Activated naive CD8-positive, alpha-beta T cell (primary cell): ENCODE data around the gene ROBO2.

Source experiments
- H3K27ac Mint-ChIP-seq: one replicate; pipeline ENCODE4 v1.8.0; 2021; ENCODE audit warnings: mixed read lengths
- H3K27me3 Mint-ChIP-seq: one replicate; pipeline ENCODE4 v1.8.0; 2021; ENCODE audit warnings: mixed read lengths
- H3K36me3 Mint-ChIP-seq: one replicate; pipeline ENCODE4 v1.8.0; 2021; ENCODE audit warnings: mixed read lengths
- H3K4me1 Mint-ChIP-seq: one replicate; pipeline ENCODE4 v1.8.0; 2021; ENCODE audit warnings: low read depth, mixed read lengths
- H3K4me3 Mint-ChIP-seq: one replicate; pipeline ENCODE4 v1.8.0; 2021; ENCODE audit warnings: mild to moderate bottlenecking, mixed read lengths
- H3K9me3 Mint-ChIP-seq: one replicate; pipeline ENCODE4 v1.8.0; 2021; ENCODE audit warnings: low read depth, mixed read lengths

The ROBO2 gene

GRCh38 chr3:77271711-77272110 lies 231.8 kb downstream of the ROBO2 start:
- Mint-ChIP-seq H3K27me3 (no peaks in the 10 kb centered on the region), H3K27ac (no peak overlapping the region), H3K4me1 (no peaks in the 10 kb centered on the region), H3K4me3 (no peak overlapping the region), H3K9me3 (peaks cover 5% of the 10 kb centered on the region), H3K36me3 (no peaks in the 10 kb centered on the region)

GRCh38 chr3:77279276-77279675 lies 239.4 kb downstream of the ROBO2 start:
- H3K27ac Mint-ChIP-seq: no peak overlapping the region
- H3K27me3 Mint-ChIP-seq: no peaks in the 10 kb centered on the region
- no peaks in the 10 kb centered on the region for H3K9me3 Mint-ChIP-seq
- H3K36me3 Mint-ChIP-seq: no peaks in the 10 kb centered on the region
- no peaks in the 10 kb centered on the region for H3K4me1 Mint-ChIP-seq
- no peak overlapping the region for H3K4me3 Mint-ChIP-seq

- Mint-ChIP-seq H3K9me3 (no peaks in the 10 kb centered on the region), H3K4me3 (no peak overlapping the region), H3K27me3 (no peaks in the 10 kb centered on the region), H3K36me3 (no peaks in the 10 kb centered on the region), H3K4me1 (no peaks in the 10 kb centered on the region), H3K27ac (no peak overlapping the region)
Measured at GRCh38 chr3:77281721-77282120, 241.8 kb downstream of the ROBO2 start.

GRCh38 chr3:77283108-77283507 lies 243.2 kb downstream of the ROBO2 start:
- Mint-ChIP-seq H3K27me3 (no peaks in the 10 kb centered on the region), H3K36me3 (no peaks in the 10 kb centered on the region), H3K4me3 (no peak overlapping the region), H3K27ac (no peak overlapping the region), H3K9me3 (peaks cover 4% of the 10 kb centered on the region), H3K4me1 (no peaks in the 10 kb centered on the region)

- Mint-ChIP-seq H3K4me1 (no peaks in the 10 kb centered on the region), H3K27ac (no peak overlapping the region), H3K9me3 (peaks cover 17% of the 10 kb centered on the region), H3K4me3 (no peak overlapping the region), H3K36me3 (no peaks in the 10 kb centered on the region), H3K27me3 (no peaks in the 10 kb centered on the region)
Measured at GRCh38 chr3:77288348-77288747, 248.4 kb downstream of the ROBO2 start.

- no peaks in the 10 kb centered on the region for H3K27me3 Mint-ChIP-seq
- peaks cover 26% of the 10 kb centered on the region for H3K9me3 Mint-ChIP-seq
- H3K27ac Mint-ChIP-seq: no peak overlapping the region
- no peak overlapping the region for H3K4me3 Mint-ChIP-seq
- H3K36me3 Mint-ChIP-seq: no peaks in the 10 kb centered on the region
- no peaks in the 10 kb centered on the region for H3K4me1 Mint-ChIP-seq
Measured at GRCh38 chr3:77296527-77296926, 256.6 kb downstream of the ROBO2 start.

GRCh38 chr3:77298417-77298816 lies 258.5 kb downstream of the ROBO2 start:
- Mint-ChIP-seq H3K9me3 (peaks cover 18% of the 10 kb centered on the region), H3K27me3 (no peaks in the 10 kb centered on the region), H3K4me3 (no peak overlapping the region), H3K4me1 (no peaks in the 10 kb centered on the region), H3K36me3 (no peaks in the 10 kb centered on the region), H3K27ac (no peak overlapping the region)

- no peak overlapping the region for H3K4me3 Mint-ChIP-seq
Measured at GRCh38 chr3:77303955-77304699, 264.2 kb downstream of the ROBO2 start.

GRCh38 chr3:77304700-77305021 lies 264.8 kb downstream of the ROBO2 start:
- Mint-ChIP-seq H3K9me3 (no peaks in the 10 kb centered on the region), H3K36me3 (no peaks in the 10 kb centered on the region), H3K27me3 (no peaks in the 10 kb centered on the region), H3K4me3 (no peak overlapping the region), H3K27ac (no peak overlapping the region), H3K4me1 (no peaks in the 10 kb centered on the region)

More at GRCh38 chr3:77303955-77304699, 264.2 kb downstream of the ROBO2 start:
- H3K4me1 Mint-ChIP-seq: no peaks in the 10 kb centered on the region
- no peaks in the 10 kb centered on the region for H3K36me3 Mint-ChIP-seq
- no peak overlapping the region for H3K27ac Mint-ChIP-seq
- H3K27me3 Mint-ChIP-seq: no peaks in the 10 kb centered on the region
- H3K9me3 Mint-ChIP-seq: no peaks in the 10 kb centered on the region

GRCh38 chr3:77309460-77309859 lies 269.6 kb downstream of the ROBO2 start:
- Mint-ChIP-seq H3K9me3 (no peaks in the 10 kb centered on the region), H3K36me3 (no peaks in the 10 kb centered on the region), H3K27ac (no peak overlapping the region), H3K27me3 (no peaks in the 10 kb centered on the region), H3K4me3 (no peak overlapping the region), H3K4me1 (no peaks in the 10 kb centered on the region)

- Mint-ChIP-seq H3K9me3 (no peaks in the 10 kb centered on the region), H3K36me3 (no peaks in the 10 kb centered on the region), H3K27me3 (no peaks in the 10 kb centered on the region), H3K4me3 (no peak overlapping the region), H3K27ac (no peak overlapping the region), H3K4me1 (no peaks in the 10 kb centered on the region)
Measured at GRCh38 chr3:77313843-77314242, 273.9 kb downstream of the ROBO2 start.

- H3K4me3 Mint-ChIP-seq: no peak overlapping the region
- H3K9me3 Mint-ChIP-seq: no peaks in the 10 kb centered on the region
- H3K36me3 Mint-ChIP-seq: no peaks in the 10 kb centered on the region
- no peak overlapping the region for H3K27ac Mint-ChIP-seq
- H3K4me1 Mint-ChIP-seq: no peaks in the 10 kb centered on the region
- no peaks in the 10 kb centered on the region for H3K27me3 Mint-ChIP-seq
Measured at GRCh38 chr3:77319711-77320110, 279.8 kb downstream of the ROBO2 start.

- Mint-ChIP-seq H3K27me3 (no peaks in the 10 kb centered on the region), H3K4me3 (no peak overlapping the region), H3K27ac (no peak overlapping the region), H3K9me3 (peaks cover 3% of the 10 kb centered on the region), H3K36me3 (no peaks in the 10 kb centered on the region), H3K4me1 (no peaks in the 10 kb centered on the region)
Measured at GRCh38 chr3:77320514-77320913, 280.6 kb downstream of the ROBO2 start.

- H3K27me3 Mint-ChIP-seq: no peaks in the 10 kb centered on the region
- peaks cover 5% of the 10 kb centered on the region for H3K9me3 Mint-ChIP-seq
- H3K27ac Mint-ChIP-seq: no peak overlapping the region
- H3K4me3 Mint-ChIP-seq: no peak overlapping the region
- H3K36me3 Mint-ChIP-seq: no peaks in the 10 kb centered on the region
- H3K4me1 Mint-ChIP-seq: no peaks in the 10 kb centered on the region
Measured at GRCh38 chr3:77321646-77322045, 281.7 kb downstream of the ROBO2 start.

GRCh38 chr3:77323626-77324025 lies 283.7 kb downstream of the ROBO2 start:
- no peak overlapping the region for H3K4me3 Mint-ChIP-seq
- H3K27ac Mint-ChIP-seq: no peak overlapping the region

GRCh38 chr3:77324105-77324504 lies 284.2 kb downstream of the ROBO2 start:
- H3K4me1 Mint-ChIP-seq: no peaks in the 10 kb centered on the region

More at GRCh38 chr3:77323626-77324025, 283.7 kb downstream of the ROBO2 start:
- Mint-ChIP-seq H3K36me3 (no peaks in the 10 kb centered on the region), H3K4me1 (no peaks in the 10 kb centered on the region), H3K27me3 (no peaks in the 10 kb centered on the region), H3K9me3 (peaks cover 5% of the 10 kb centered on the region)

More at GRCh38 chr3:77324105-77324504, 284.2 kb downstream of the ROBO2 start:
- Mint-ChIP-seq H3K4me3 (no peak overlapping the region), H3K27ac (no peak overlapping the region), H3K9me3 (peaks cover 5% of the 10 kb centered on the region), H3K27me3 (no peaks in the 10 kb centered on the region), H3K36me3 (no peaks in the 10 kb centered on the region)
